Activated CD4-positive, alpha-beta T cell treated with anti-CD3 and anti-CD28 coated beads, Interleukin-2, amount 50 U/mL, for 24 hours (primary cell): ENCODE measurements around the gene RARA.

Source experiments
- DNase-seq, 2 donors: peaks; one replicate each; pipeline ENCODE4 v3.0.0-alpha.2; 2020; ENCODE audit warnings: low read depth in 1 of 2, low spot score in 1 of 2

Gene RARA

GRCh38 chr17:40315678-40316570 is 6.9 kb downstream of the RARA start:
- no peak for DNase-seq

DNA sequence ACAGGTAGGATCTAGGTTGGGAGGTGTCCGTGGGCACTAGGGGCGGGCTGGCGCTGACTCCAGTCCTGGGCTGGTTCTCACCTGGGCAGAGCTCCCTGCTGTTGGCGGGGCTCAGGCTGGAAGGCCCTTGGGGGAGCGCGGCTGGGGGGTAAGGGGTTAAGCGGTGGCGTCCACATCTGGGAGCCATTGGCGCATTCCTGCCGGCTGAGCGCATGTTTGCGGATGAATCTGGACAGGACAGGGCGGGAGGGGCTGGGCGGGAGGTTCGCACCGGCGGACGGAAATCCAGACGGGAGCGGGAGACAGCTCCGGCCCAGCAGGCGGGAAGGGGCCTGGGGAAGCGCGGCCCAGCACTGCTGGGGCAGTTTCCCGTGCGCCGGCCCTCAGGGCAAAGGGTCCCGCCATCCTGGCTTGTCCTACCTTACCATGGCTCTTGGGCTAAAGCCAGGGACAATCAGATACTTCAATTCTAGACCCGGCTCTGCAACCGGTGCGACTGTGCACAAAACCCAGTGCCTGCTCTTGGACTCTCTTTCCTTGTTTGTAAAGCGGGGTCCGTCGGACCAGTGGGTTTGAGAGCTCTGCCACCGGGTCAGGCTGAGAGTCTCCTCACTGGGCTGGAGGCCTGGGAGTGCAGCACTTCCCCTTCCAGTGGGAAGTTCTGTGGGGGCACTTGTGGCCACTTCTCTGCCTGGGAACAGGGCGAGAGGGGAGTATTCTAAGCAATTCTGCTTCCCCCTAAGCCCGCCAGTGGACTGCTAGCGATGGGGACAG is 7.8 kb downstream of the RARA start:
- DNase-seq, result no peak

DNA sequence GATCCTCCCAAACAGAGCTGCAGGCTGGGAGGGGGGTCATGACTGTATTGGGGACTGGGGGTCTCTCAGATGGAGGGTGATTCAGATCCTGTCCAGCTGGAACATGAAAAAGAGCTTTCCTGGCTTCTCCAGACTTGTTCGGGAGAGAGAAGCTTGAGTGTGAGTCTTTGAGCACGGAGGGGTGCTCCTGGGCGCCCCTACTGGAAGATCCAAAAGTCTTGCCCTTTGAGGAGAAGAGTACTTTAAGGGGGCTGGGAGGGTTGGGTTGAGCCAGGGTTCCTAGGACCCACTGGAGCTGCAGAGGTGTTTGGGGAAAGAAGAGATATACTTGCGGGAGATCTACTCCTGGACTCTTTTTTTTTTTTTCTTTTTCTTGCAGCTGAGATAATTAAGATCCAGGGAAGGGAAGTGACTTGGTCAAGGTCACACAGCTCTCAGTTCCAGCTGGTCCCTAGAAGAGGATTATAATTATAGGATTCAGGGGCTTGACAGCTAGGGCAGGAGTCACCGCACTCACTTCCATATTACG is 8.4 kb downstream of the RARA start:
- DNase-seq, result no peak

GRCh38 chr17:40317880-40318829 is 9.2 kb downstream of the RARA start:
- DNase-seq, result peak; percentile 73 to 90

GRCh38 chr17:40318830-40319391 is 9.9 kb downstream of the RARA start:
- DNase-seq, result no peak

- DNase-seq, result peak in 1 of 2 donors; percentile 51
These were observed 10.9 kb downstream of the RARA start for GRCh38 chr17:40319651-40320540.

- DNase-seq, result no peak
These were observed 12.0 kb downstream of the RARA start for GRCh38 chr17:40320756-40321523.

DNA sequence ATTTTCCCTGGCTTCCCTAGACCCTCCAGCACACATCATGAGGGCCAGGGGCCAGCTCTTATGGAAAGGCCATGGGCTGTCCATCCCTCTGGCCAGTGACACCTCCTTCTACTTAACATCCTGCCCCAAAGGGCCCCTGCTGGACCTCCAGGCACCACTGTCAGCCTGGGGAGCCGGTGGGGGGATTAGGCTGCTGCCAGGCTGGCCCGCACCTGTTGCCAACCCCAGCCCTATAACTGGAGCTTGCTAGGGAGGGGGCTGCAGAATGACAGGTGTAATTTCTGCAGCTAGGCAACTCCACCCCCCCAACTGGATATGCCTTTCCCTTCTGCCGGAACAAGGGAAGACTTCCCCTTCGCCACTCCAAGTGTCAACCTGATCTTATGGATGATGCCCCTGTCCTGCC is 12.5 kb downstream of the RARA start:
- no peak for DNase-seq

DNA sequence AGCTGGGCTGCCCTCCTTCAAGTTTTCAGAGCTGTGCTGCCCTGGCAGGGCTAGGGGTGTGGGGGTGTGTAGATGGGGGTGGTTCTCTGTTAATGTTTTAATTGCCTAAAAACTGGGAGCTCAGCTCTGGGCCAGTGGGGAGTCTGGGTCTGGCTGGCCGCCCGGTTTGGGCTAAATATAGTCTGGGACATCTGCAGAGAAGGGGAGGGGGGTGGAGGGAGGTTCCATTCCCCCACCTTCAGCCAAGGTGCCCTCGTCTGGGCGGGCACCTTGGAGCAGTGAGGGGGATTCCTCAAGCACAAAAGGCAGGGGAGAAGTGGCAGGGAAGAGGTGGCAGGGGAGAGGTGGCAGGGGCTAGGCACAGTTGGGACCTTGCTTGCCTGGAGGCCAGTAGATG is 13.0 kb downstream of the RARA start:
- no peak for DNase-seq

DNA sequence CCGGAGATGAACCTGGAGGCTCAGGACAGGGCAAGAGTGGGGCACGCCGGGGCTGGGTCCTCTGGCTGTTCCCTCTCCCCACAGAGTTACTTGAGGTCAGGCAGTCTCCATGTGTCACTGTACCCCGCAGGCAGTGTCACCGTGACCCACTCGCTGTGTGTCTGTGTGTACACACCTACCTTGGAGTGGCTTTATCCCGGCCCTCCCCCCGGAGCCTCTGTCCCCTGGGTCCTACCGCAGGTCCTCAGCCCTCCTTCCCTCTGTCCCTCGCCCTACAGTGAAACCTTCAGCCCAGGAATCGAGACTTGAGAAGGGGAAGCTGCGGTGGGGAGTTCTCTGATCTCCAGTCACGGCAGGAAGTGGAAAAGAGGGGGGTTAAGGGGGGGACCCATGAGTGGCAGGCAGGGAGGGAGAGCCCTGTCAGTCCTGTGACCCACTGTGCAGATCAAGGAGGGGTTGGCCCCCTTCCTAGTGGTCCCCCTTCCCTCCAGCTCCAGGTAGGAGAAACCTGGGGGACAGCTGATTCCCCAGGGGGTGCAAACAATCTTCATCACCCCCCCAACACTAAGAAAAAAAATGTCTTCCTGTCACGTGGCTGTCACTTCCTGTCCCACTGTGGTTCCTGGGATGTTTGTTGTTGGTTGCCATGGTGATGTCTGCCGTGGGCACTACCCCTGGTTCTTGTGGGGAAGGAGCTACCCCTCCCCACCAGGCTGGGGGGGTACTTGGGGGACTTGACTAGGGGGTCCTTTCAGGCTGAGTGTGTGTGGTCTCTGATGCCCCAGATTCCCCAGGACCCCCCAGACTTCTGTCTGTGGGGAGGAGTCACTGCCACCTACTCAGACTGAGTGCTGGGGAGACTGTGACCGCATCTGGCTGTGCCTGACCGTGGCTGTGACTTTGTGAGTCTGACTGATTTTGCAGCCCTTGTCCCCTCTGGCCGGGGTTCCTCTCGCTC is 13.7 kb downstream of the RARA start:
- DNase-seq, result peak; percentile 60 to 80

GRCh38 chr17:40323391-40324381 is 14.7 kb downstream of the RARA start:
- no peak for DNase-seq

GRCh38 chr17:40325156-40326013 is 16.4 kb downstream of the RARA start:
- no peak for DNase-seq

- no peak for DNase-seq
These were observed 17.2 kb downstream of the RARA start for GRCh38 chr17:40326014-40326831.

DNA sequence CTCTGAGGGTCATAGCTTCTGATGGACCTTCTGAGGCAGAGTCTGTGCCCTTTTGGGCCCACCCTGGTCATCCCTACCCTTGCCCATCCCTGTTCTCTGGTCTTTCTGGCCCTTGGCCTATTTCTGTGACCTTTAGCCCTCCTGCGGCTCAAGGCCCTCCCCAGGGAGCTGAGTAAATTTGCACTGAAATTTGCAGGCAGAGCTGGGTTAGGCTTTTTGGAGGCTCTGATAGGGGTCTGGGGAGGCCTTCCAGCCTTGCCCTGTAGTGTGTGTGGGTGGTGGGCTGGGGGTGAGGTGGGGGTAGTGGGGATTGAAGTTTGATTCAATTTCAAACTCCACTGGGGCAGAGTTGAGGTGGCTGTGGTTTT is 17.8 kb downstream of the RARA start:
- no peak for DNase-seq

- DNase-seq, result no peak
These were observed 18.3 kb downstream of the RARA start for GRCh38 chr17:40327244-40327729.
